ENCODE measurements around the gene FBXW4. TPM values are rescaled to one million over a fixed set of nuclear protein-coding genes. Genes with fewer than 3 reads are reported as not detected.
A peak's percentile ranks its signal among the peaks of the same experiment; 100 is the strongest.

Gene FBXW4
- total and polyA plus RNA-seq, 2 donors, result 47.2 to 55.5 TPM

DNA sequence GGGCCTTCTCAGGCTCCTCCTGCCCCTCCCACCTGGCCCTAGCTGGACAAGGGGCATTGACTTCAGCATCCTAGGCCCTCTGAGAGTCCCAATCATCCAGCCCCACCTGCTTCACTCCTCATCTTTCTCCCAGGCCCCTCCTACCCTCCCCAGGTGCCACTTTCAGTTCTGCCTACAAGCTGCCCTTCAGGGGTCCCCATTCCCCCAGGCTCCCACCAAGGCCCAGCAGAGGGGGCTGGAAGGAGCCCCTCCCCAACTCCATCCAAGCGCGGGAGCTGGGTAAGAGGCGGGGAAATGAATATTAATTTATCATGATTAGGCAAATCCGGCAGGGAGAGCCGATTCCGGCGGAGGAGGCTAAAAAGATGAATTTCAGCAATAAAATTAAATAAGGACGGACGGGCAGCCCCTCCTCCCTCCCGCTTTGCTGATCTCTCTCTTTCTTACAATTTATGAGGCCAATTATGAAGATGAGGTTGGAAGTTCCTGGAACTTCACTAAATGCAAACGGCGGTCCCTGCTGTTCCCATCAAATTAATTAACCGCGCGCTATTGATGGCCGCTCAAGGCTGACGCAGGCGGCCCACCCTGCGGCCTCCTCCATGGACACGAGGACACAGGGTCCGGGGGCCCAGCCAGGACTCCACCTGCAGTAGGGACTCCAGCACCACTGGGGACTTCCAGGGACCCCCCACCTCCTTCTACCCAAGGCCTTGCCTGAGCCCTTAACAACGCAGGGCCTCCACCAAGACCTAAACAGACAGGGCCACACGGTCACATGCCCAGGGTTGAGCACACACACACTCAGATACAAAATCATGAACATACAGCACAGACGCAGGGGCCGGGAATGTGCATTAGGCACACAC, 120.9 kb downstream of the FBXW4 start:
- Histone ChIP-seq H3K4me3 (ENCODE audit: low read depth, low read length) (no peak overlapping the region), H3K36me3 (ENCODE audit: insufficient read depth) (no peaks in the 10 kb centered on the region), H3K27ac (ENCODE audit: low read depth) (no peak overlapping the region), H3K4me1 (ENCODE audit: insufficient read depth) (no peaks in the 10 kb centered on the region)
- WGBS, result 77% methylated on average over 25 of the region's 25 CpGs
- no peak for DNase-seq (ENCODE audit: extremely low spot score)

DNA sequence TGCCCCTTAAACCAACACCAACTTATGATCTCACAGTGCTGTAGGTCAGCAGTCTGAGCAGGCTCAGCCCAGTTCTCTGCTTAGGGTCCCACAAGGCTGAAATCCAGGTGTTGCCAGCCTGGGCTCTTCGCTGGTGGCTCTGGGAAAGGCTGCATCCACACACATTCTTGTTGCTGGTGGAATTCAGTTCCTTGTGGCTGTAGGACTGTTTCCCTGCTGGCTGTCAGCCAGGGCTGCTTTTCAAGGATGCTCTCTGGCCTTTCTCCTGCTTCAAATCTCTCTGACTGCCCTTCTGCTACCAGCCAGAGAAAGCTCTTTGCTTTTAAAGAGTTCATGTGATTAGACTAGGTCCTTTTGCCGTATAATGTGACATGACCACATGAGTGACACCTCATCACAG, 122.2 kb downstream of the FBXW4 start:
- Histone ChIP-seq H3K4me1 (ENCODE audit: insufficient read depth) (no peaks in the 10 kb centered on the region), H3K36me3 (ENCODE audit: insufficient read depth) (no peaks in the 10 kb centered on the region), H3K4me3 (ENCODE audit: low read depth, low read length) (no peak overlapping the region), H3K27ac (ENCODE audit: low read depth) (no peak overlapping the region)
- WGBS, result 93% methylated on average over 2 of the region's 2 CpGs
- DNase-seq (ENCODE audit: extremely low spot score), result no peak

DNA sequence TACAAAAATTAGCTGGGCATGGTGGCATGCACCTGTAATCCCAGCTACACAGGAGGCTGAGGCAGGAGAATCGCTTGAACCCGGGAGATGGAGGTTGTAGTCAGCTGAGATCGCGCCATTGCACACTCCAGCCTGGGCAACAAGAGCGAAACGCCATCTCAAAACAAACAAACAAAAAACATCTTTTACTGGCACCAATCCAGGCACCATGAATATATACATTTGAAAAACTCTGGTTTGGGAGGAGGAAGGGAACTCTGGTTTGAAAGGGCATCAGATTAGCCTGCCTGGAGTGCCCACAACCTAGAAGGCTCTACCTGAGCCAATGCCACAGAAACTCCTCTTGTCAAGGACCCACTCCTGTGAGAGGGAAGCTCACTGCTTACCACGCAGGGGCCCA, 122.8 kb downstream of the FBXW4 start:
- no peak overlapping the region for H3K27ac ChIP-seq (ENCODE audit: low read depth)
- H3K36me3 ChIP-seq (ENCODE audit: insufficient read depth), result no peaks in the 10 kb centered on the region
- H3K4me1 ChIP-seq (ENCODE audit: insufficient read depth), result no peaks in the 10 kb centered on the region
- H3K4me3 ChIP-seq (ENCODE audit: low read depth, low read length), result no peak overlapping the region
- DNase-seq (ENCODE audit: extremely low spot score), result no peak
- 87% methylated on average over 7 of the region's 7 CpGs for WGBS

DNA sequence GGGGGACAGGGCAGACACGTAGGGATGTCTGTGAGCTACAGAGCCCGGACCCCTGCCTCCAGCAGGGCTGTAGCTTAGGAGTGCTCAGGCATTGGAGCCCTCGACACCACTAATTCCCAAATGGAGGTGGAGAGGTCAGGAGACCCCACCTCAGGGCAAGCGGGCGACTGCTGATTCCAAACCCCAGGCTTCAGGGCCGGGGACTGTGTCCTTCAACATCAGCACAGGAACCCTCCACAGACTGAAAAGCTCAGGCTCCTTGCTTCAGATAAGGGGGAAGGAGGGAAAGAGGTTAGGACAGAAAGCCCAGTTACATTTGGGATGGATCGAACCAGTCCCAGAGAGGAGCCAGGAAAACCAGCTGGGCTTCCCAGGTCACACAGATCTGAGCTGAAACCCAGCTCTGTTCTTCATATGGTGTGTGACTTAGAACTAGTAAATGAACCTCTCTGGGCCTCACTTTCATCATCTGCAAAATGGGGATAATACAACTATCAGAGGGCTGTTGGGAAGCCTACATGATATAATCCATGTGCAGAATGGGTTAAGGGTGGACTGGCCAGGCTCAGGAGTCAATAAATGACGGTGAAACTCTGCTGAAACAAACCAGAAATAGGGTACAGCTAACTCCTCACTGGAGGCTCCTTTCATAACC, 123.6 kb downstream of the FBXW4 start:
- 66% methylated on average over 8 of the region's 8 CpGs for WGBS

DNA sequence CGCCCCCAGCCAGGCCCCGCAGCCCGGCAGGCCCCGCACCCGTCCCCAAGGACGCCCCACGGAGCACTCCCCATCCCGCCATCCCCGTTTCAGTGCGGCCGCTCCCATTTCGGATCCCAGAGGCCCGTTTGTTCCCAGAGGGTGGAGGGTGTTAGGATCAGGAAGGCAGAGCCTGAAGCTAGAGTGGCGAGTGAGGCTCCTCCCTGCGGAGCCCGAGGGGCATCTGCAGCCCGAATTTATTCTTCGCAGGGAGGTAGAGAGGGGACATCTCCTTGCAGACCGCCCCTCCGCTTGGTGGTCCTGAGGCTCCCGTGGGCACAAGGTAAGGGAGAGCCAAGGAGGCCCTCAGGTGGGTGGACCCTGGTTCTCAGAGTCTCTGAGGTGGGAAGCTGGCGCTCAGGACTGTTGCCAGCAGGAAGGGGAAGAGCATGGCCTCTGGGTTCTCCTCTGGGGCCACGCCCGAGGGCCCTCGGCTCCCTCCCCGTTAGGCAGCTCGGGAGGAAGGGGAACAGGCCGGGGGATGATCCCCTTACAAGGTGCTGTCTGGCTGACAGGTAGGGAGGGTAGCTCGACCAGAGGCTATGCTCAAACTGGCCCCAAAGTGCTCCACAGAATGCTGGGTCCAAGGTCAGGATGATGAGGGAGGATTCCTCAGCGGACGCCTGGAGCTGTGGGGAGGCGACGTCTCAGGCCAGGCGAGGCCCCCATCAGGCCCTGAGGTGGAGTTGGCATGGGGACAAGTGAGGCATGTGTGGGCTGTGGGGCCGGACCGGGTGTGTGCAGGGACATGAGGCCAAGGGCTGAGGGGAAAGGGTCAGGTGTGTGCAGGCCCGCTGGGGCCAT, 124.3 kb downstream of the FBXW4 start:
- H3K4me3 ChIP-seq (ENCODE audit: low read depth, low read length), result peak overlapping the region; percentile 5
- H3K36me3 ChIP-seq (ENCODE audit: insufficient read depth), result no peaks in the 10 kb centered on the region
- 8% methylated on average over 37 of the region's 37 CpGs for WGBS
- H3K4me1 ChIP-seq (ENCODE audit: insufficient read depth), result no peaks in the 10 kb centered on the region
- H3K27ac ChIP-seq (ENCODE audit: low read depth), result no peak overlapping the region
- no peak for DNase-seq (ENCODE audit: extremely low spot score)

More for the DNA sequence above, 123.6 kb downstream of the FBXW4 start:
- DNase-seq (ENCODE audit: extremely low spot score), result no peak
- no peak overlapping the region for H3K4me3 ChIP-seq (ENCODE audit: low read depth, low read length)
- no peaks in the 10 kb centered on the region for H3K36me3 ChIP-seq (ENCODE audit: insufficient read depth)
- no peak overlapping the region for H3K27ac ChIP-seq (ENCODE audit: low read depth)
- no peaks in the 10 kb centered on the region for H3K4me1 ChIP-seq (ENCODE audit: insufficient read depth)

DNA sequence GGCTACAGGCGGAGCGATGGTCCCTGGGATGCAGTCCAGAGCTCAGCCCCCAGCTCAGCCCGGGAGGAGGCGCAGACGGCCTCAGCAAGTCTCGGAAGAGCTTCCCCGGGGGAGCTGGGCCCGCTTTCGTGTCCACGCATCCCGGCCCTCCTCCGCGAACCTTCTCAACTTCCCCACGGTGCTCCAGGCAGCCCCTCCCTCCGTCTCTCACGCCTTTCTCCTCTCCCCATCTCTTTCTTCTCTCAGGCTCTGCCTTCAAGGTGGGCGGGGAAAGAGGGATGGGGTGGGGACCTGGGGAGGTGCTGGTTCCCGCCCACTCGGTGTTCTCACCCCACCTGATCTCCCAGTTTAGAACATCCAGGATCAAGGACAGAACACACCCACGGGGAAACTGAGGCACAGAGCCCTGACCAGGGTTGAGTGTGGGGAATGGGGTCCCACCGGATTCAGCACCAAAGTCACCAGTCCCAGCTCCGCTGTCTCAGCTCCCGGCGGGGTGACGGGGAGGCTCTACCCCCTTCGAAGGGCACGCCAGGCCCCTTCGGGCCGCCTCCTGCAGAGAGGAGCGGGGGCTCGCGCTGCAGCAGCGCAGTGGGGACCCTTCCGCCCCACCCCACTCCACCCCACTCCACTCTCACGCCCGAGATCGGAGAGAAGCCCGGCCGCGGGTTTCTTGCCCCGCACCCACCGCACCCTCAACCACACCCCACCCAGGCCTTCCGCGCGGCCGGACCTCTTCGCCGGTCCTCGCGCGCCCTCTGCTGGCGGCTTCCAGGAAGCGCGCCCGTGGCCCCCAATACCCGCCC, 125.1 kb downstream of the FBXW4 start:
- no peak for DNase-seq (ENCODE audit: extremely low spot score)
- Histone ChIP-seq H3K36me3 (ENCODE audit: insufficient read depth) (no peaks in the 10 kb centered on the region), H3K4me1 (ENCODE audit: insufficient read depth) (no peaks in the 10 kb centered on the region), H3K27ac (ENCODE audit: low read depth) (no peak overlapping the region), H3K4me3 (ENCODE audit: low read depth, low read length) (peak overlapping the region; percentile 27)
- WGBS, result 1% methylated on average over 56 of the region's 56 CpGs

DNA sequence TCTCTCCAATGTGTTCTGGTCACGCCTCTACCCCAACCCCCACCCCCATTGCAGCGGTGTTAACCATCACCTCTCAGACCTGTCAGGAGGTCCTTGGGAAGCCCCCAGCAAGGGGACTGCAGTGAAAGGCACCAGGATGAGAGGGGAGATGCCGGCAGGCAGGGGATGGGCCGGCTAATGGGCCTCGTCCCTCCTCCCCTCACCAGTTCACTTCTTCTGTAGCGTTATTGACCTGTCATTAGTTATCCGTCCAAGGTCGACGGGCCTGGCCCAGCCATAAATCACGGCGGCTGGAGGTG, 125.7 kb downstream of the FBXW4 start:
- DNase-seq (ENCODE audit: extremely low spot score), result no peak
- Histone ChIP-seq H3K36me3 (ENCODE audit: insufficient read depth) (no peaks in the 10 kb centered on the region), H3K27ac (ENCODE audit: low read depth) (no peak overlapping the region), H3K4me3 (ENCODE audit: low read depth, low read length) (no peak overlapping the region), H3K4me1 (ENCODE audit: insufficient read depth) (no peaks in the 10 kb centered on the region)
- WGBS, result 14% methylated on average over 11 of the region's 11 CpGs

DNA sequence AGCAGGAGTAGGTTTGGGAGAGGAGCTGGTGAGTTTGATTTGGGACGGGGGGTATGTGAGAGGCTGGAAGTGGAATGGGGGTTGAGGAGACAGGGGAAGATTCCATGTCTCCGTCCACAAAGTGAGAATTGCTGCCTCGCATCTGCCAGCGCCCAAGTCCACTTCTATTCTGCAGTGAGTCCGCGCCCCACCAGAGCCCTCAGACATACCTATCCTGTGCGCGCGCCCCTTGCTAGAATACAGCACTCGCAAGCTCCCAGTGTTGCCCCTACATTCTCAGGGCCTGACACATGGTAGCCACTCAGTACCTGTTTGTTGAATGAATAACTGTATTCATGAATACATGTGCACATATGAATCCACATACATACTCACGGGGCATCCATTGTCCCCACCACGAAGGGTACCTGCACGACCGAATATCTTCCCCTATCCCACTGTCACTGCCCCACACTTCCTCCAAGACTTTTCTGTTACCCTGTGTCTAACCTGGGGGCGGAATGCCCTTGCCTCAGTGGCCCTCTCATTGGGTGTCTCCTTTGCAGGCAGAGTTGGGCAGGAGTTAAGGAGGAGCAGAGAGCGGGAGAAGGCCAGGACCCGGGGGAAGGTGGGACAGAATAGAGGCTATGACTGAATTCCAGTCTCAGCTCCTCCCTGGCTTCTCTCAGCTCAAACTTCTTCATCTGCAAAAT, 126.8 kb downstream of the FBXW4 start:
- DNase-seq (ENCODE audit: extremely low spot score), result no peak
- Histone ChIP-seq H3K4me3 (ENCODE audit: low read depth, low read length) (no peak overlapping the region), H3K4me1 (ENCODE audit: insufficient read depth) (no peaks in the 10 kb centered on the region), H3K27ac (ENCODE audit: low read depth) (no peak overlapping the region), H3K36me3 (ENCODE audit: insufficient read depth) (no peaks in the 10 kb centered on the region)
- WGBS, result 91% methylated on average over 17 of the region's 17 CpGs

DNA sequence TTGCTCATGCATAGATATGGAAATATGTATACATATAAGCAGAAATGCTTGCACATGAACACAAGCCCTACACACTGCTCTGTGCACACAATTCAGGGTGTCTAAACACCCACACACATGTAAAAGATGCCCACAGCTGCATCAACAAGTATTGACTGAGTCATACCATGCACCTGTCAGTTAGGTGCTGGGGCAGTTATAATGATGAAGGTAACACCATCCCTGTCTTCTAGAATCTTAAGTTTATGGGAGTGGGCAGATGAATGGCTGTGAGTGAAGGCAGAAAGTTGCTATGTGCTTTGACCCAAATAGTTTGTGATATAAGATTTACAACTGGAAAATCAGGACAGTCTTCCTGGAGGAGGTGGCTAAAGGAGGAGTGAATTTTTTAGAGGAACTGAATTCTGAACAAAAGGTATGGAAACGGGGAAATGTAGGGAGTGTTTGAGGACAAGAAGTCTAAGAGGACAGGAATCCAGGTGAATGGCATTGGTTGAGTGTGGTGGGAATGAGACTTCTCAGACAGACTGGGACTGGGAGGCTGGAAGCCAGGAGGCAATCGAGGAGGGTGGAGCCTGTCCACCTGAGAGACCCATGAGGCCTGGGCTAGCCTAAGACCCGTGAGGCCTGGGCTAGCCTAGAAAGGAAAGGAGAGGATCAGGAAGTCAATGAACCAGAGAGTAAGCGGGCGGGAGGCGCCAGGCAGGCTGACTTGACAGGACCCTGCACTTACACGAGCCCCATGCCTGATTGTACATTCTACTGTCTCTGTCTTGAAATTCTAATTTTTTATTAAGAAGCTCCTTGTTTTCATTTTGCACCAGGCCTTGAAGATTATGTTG, 127.6 kb downstream of the FBXW4 start:
- 78% methylated on average over 7 of the region's 7 CpGs for WGBS
- Histone ChIP-seq H3K4me3 (ENCODE audit: low read depth, low read length) (no peak overlapping the region), H3K4me1 (ENCODE audit: insufficient read depth) (no peaks in the 10 kb centered on the region), H3K36me3 (ENCODE audit: insufficient read depth) (no peaks in the 10 kb centered on the region), H3K27ac (ENCODE audit: low read depth) (no peak overlapping the region)
- no peak for DNase-seq (ENCODE audit: extremely low spot score)

DNA sequence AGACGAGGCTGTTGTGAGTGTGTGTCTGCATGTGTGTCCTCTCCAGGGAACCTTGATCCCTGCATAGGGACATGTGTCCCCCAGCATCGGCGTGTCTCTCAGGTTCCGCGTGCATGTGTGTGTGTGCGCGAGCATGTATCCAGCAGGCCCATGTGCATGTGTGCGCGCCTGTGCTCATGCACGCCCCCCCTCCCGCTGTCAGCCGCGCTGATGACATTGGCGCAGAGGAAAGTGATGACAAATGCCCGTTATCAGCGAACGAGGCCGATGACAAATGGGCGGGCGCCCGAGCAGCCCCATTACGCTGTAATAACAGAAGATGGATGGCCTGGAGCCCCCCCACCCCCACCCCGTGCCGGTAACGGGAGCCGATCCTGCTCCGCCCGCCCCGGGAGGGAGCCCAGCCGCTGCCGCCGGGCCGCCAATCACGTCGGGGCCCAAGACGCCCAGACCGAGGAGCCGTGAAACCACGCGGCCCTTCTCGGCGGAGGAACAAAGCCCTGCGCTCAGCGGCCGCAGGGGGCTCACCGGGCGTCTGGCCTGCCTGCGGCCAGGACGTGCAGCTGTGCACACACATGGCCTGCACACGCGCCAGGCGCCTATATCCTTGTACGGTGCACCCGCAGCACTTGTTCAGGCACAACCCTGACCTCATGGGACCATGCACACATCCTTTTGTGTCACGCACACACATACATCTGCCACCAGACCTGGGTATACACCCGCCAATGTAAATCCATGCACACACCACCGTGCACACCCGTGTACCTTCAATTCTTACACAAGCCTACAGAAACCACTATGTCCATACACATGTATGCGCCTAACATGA, 128.4 kb downstream of the FBXW4 start:
- Histone ChIP-seq H3K4me3 (ENCODE audit: low read depth, low read length) (no peak overlapping the region), H3K4me1 (ENCODE audit: insufficient read depth) (no peaks in the 10 kb centered on the region), H3K36me3 (ENCODE audit: insufficient read depth) (no peaks in the 10 kb centered on the region), H3K27ac (ENCODE audit: low read depth) (no peak overlapping the region)
- 13% methylated on average over 59 of the region's 59 CpGs for WGBS
- DNase-seq (ENCODE audit: extremely low spot score), result no peak

DNA sequence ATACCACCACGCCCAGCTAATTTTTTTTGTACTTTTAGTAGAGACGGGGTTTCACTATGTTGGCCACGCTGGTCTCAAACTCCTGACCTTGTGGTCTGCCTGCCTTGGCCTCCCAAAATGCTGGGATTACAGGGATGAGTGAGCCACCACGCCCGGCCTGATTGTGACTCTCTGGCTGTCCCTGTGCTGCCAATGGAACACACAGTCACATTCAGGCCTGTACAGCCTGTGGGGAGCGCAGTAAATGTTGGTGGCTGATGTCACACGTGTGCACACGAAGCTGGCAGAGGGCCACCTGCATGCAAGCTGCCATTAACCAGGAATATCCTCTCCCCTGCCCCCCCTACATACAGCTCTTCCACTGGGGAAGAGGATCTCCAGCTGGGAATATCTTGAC, 129.0 kb downstream of the FBXW4 start:
- no peak overlapping the region for H3K27ac ChIP-seq (ENCODE audit: low read depth)
- no peak overlapping the region for H3K4me3 ChIP-seq (ENCODE audit: low read depth, low read length)
- WGBS, result 65% methylated on average over 8 of the region's 8 CpGs
- H3K36me3 ChIP-seq (ENCODE audit: insufficient read depth), result no peaks in the 10 kb centered on the region
- no peak for DNase-seq (ENCODE audit: extremely low spot score)
- no peaks in the 10 kb centered on the region for H3K4me1 ChIP-seq (ENCODE audit: insufficient read depth)
